K562 (cell line): ENCODE results near the gene OTULINL. TPM values are rescaled to one million over a fixed set of nuclear protein-coding genes. Genes with fewer than 3 reads are reported as not detected.
A peak's percentile ranks its signal among the peaks of the same experiment; 100 is the strongest.

ENCODE experiments used
- ATAC-seq: fragments of 200-7000 bp; cut with Tn5 transposase; 3 replicates; pipeline ENCODE4 v1.9.1; 2020; ENCODE audit warnings: moderate library complexity
- BruUV-seq: library from RNA; stranded (reverse); fragments of 400-500 nt; replicated peaks from 2 replicates; lab custom pipeline; 2021; lab: Mats Ljungman, UMichigan
- CTCF ChIA-PET: fragments of 300-600 bp; formaldehyde crosslinking; extraction: SDS; loops from one replicate; lab custom pipeline; 2021; ENCODE audit warnings: low intra/inter-chr PET ratio; lab: Yijun Ruan, JAX
- POLR2A ChIA-PET: fragments of 300-600, 350-650 bp; sonication (Branson Sonifier 250); formaldehyde crosslinking; extraction: SDS; loops from one replicate; lab custom pipeline; 2021; ENCODE audit warnings: antibody characterized with exemption, inconsistent platforms; lab: Yijun Ruan, JAX
- DNase-seq, 4 experiments: peaks; one replicate each; pipeline versions ENCODE4 v3.0.0 to v3.0.0-alpha.2; 2011 to 2018; ENCODE audit warnings: low spot score in 3 of 4, mixed read lengths in 3 of 4; ENCODE audit errors: extremely low read depth in 1 of 4
- FAIRE-seq: peaks from 2 replicates; lab custom pipeline; 2011; peaks lifted over from hg19 to GRCh38; lab: Jason Lieb, UNC
- H2AFZ ChIP-seq: 2 replicates; pipeline ENCODE4 v1.6.0; 2011; ENCODE audit warnings: low read depth, low read length, control low read depth, inconsistent platforms
- H3K27ac ChIP-seq: fragments of 200-600 bp; 3 replicates; pipeline ENCODE4 v1.8.0; 2011; ENCODE audit warnings: low read depth, mild to moderate bottlenecking, control low read depth, inconsistent platforms, low read length, moderate library complexity, mixed read lengths; ENCODE audit errors: extremely low read depth
- H3K27me3 ChIP-seq, 2 experiments: fragments of 300-600 bp in 1 of 2; 2 replicates in 1 of 2; 3 replicates in 1 of 2; pipeline versions ENCODE4 v1.6.0 to v1.8.0; 2011; ENCODE audit warnings: inconsistent platforms in 2 of 2, low read length in 2 of 2, mild to moderate bottlenecking in 1 of 2, mixed read lengths in 1 of 2, moderate library complexity in 1 of 2; ENCODE audit not compliant: control insufficient read depth in 2 of 2, insufficient read depth in 2 of 2
- H3K36me3 ChIP-seq: fragments of 300-600 bp; 3 replicates; pipeline ENCODE4 v1.8.0; 2011; ENCODE audit warnings: mild to moderate bottlenecking, low read length, inconsistent platforms; ENCODE audit not compliant: control insufficient read depth, insufficient read depth
- H3K4me1 ChIP-seq, 2 experiments: fragments of 200-600 bp in 1 of 2; replicated peaks in 1 of 2; 2 replicates in 1 of 2; 3 replicates in 1 of 2; pipeline versions ENCODE4 v1.5.1 to v1.8.0; 2011; ENCODE audit warnings: inconsistent platforms in 2 of 2, low read length in 2 of 2, mild to moderate bottlenecking in 1 of 2, mixed read lengths in 1 of 2, moderate library complexity in 1 of 2; ENCODE audit not compliant: control insufficient read depth in 2 of 2, insufficient read depth in 2 of 2
- H3K4me2 ChIP-seq: 2 replicates; pipeline ENCODE4 v1.6.1; 2011; ENCODE audit warnings: low read length, control low read depth, inconsistent platforms, mixed read lengths; ENCODE audit not compliant: insufficient read depth
- H3K4me3 ChIP-seq: fragments of 200-600 bp; sonication (generic), shearing (Covaris generic); 2 replicates; pipeline ENCODE4 v1.5.1; 2016; ENCODE audit warnings: control low read depth, inconsistent platforms
- H3K79me2 ChIP-seq: fragments of 200-600 bp; 3 replicates; pipeline ENCODE4 v1.8.0; 2011; ENCODE audit warnings: low read length, inconsistent platforms; ENCODE audit not compliant: control insufficient read depth, insufficient read depth
- H3K9ac ChIP-seq, 2 experiments: 2 replicates each; pipeline versions ENCODE4 v1.6.0 to v1.6.1; 2011; ENCODE audit warnings: low read depth in 2 of 2, low read length in 2 of 2, control low read depth in 1 of 2, inconsistent platforms in 1 of 2, mild to moderate bottlenecking in 1 of 2, mixed read lengths in 1 of 2; ENCODE audit not compliant: insufficient read depth in 1 of 2
- H3K9me1 ChIP-seq: one replicate; pipeline ENCODE4 v1.6.0; 2011; ENCODE audit warnings: inconsistent platforms, mild to moderate bottlenecking, low read length, moderate library complexity; ENCODE audit not compliant: control insufficient read depth, insufficient read depth
- H3K9me3 ChIP-seq: replicated peaks from 2 replicates; pipeline ENCODE4 v1.5.1; 2011; ENCODE audit warnings: low read depth, low read length, inconsistent platforms; ENCODE audit not compliant: control insufficient read depth, insufficient read depth
- H4K20me1 ChIP-seq: replicated peaks from 2 replicates; pipeline ENCODE4 v1.6.1; 2011; ENCODE audit warnings: low read length, inconsistent platforms, mixed read lengths; ENCODE audit not compliant: control insufficient read depth, insufficient read depth
- ARID1B ChIP-seq: fragments of 450-650 bp; IDR thresholded peaks from 2 replicates; pipeline ENCODE4 v1.6.1; 2016; ENCODE audit warnings: antibody characterized with exemption, mild to moderate bottlenecking, inconsistent platforms
- EHMT2 ChIP-seq: fragments of 450-650 bp; IDR thresholded peaks from 2 replicates; pipeline ENCODE4 v1.6.1; 2018; ENCODE audit warnings: antibody characterized with exemption
- HEY1 ChIP-seq: fragments of 250-450 bp; sonication (Bioruptor Pico); IDR thresholded peaks from 2 replicates; pipeline ENCODE4 v1.5.0; 2020; ENCODE audit warnings: mild to moderate bottlenecking, moderate library complexity, borderline replicate concordance
- HMBOX1 ChIP-seq: sonication (generic); IDR thresholded peaks from 2 replicates; pipeline ENCODE4 v1.6.1; 2016
- HMG20B ChIP-seq: fragments of 250-450 bp; sonication (Bioruptor Pico); IDR thresholded peaks from 2 replicates; pipeline ENCODE4 v1.5.0; 2021; ENCODE audit warnings: mild to moderate bottlenecking
- MECOM ChIP-seq: fragments of 250-450 bp; sonication (Bioruptor Pico); IDR thresholded peaks from 2 replicates; pipeline ENCODE4 v1.8.0; 2022; ENCODE audit warnings: inconsistent platforms
- NFYB ChIP-seq: IDR thresholded peaks from 2 replicates; pipeline ENCODE4 v1.6.1; 2011; ENCODE audit warnings: mild to moderate bottlenecking, moderate library complexity; ENCODE audit not compliant: insufficient read length; ENCODE audit errors: extremely low read depth
- PML ChIP-seq: IDR thresholded peaks from 2 replicates; pipeline ENCODE4 v1.6.1; 2012; ENCODE audit warnings: low read length, inconsistent platforms
- SNAPC5 ChIP-seq: fragments of 250-450 bp; sonication (Bioruptor Pico); IDR thresholded peaks from 2 replicates; pipeline ENCODE4 v1.8.0; 2021; ENCODE audit warnings: moderate library complexity, mild to moderate bottlenecking, inconsistent platforms
- SNIP1 ChIP-seq: fragments of 450-650 bp; IDR thresholded peaks from 2 replicates; pipeline ENCODE4 v1.7.1; 2017; ENCODE audit warnings: low read depth, mild to moderate bottlenecking
- TOE1 ChIP-seq, 2 experiments: fragments of 450-650 bp in 1 of 2; sonication (generic) in 1 of 2; formaldehyde crosslinking in 1 of 2; IDR thresholded peaks; 2 replicates each; pipeline versions ENCODE4 v1.7.1 to v1.8.0; 2016 to 2022; ENCODE audit warnings: borderline replicate concordance in 2 of 2, mild to moderate bottlenecking in 2 of 2, antibody characterized with exemption in 1 of 2, inconsistent platforms in 1 of 2, low read depth in 1 of 2, missing genetic modification reagents in 1 of 2, moderate library complexity in 1 of 2
- ZKSCAN8 ChIP-seq: fragments of 200-800 bp; sonication (Bioruptor generic); IDR thresholded peaks from 2 replicates; pipeline ENCODE4 v1.6.1; 2016; ENCODE audit warnings: missing genetic modification characterization, missing compliant biosample characterization
- ZNF174 ChIP-seq: fragments of 250-450 bp; sonication (Bioruptor Pico); IDR thresholded peaks from 2 replicates; pipeline ENCODE4 v1.4.0; 2020; ENCODE audit warnings: mild to moderate bottlenecking
- WGBS: fragments of 100-300 bp; shearing (Covaris generic); methylation state at CpG from one replicate; pipeline ENCODE4 v1.1.6; 2016; ENCODE audit warnings: low coverage, mixed read lengths; ENCODE audit not compliant: insufficient coverage; ENCODE audit errors: missing lambda C conversion rate; 5-methylcytosine and 5-hydroxymethylcytosine counted together
- in situ Hi-C: fragments of 300-500 bp; cut with MboI; formaldehyde crosslinking; loops from 4 replicates; pipeline ENCODE4 v1.15.0; 2018; ENCODE audit warnings: inconsistent platforms, mixed read lengths
- intact Hi-C: fragments of 100-400 bp; cut with micrococcal nuclease; formaldehyde crosslinking; loops from 2 replicates; pipeline ENCODE4 v1.14.2; 2022
- polyA plus RNA-seq, 8 experiments: library from polyadenylated mRNA; depleted of rRNA in 4 of 8; stranded (reverse) in 5 of 8; unstranded in 3 of 8; fragments of >200 nt; fragmentation: Nextera tagmentation in 2 of 8; fragmentation: Illumina TruSeq in 1 of 8; extraction: Ambion mirVana in 2 of 8; extraction: Trizol in 1 of 8; gene quantifications; 2 replicates each; pipeline versions ENCODE4 v1.2.1 to v1.2.3, GENCODE V29; 2011 to 2014; ENCODE audit warnings: inconsistent platforms in 1 of 8, missing spikeins in 1 of 8
- total RNA-seq, 7 experiments: library from RNA; depleted of rRNA in 6 of 7; stranded (reverse); fragments of >200 nt in 6 of 7; fragmentation: Illumina TruSeq in 2 of 7; extraction: Trizol in 2 of 7; gene quantifications; 2 replicates each; pipeline versions ENCODE4 v1.2.1 to v1.2.3, GENCODE V29; 2011 to 2021; ENCODE audit warnings: low replicate concordance in 1 of 7

OTULINL gene
- total and polyA plus RNA-seq, 9 of the 15 experiments (the other 6 are each of a cell fraction or from before 2014, with no cell fraction given) = 0.13 to 0.18 TPM; not detected in 7

DNA sequence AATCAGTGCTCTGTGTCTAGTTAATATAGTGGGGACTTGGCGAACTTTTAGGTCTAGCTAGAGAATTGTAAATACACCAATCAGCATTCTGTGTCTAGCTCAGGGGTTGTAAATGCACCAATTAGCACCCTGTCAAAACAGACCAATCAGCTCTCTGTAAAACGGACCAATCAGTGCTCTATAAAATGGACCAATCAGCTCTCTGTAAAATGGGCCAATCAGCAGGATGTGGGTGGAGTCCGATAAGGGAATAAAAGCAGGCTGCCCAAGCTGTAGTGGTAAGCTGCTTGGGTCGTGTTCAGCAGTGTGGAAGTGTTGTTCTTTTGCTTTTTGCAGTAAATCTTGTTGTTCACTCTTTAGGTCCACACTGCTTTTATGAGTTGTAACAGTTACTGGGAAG lies 3.6 kb upstream of the OTULINL start:
- in situ Hi-C loops (no loop called here), intact Hi-C loops (no loop called here)
- BruUV-seq = no TSS peak
- Histone ChIP-seq H3K9ac (no peak overlapping the region), H2AFZ (no peak overlapping the region), H3K27ac (no peak overlapping the region), H3K27me3 (peaks cover 5 to 20% of the 10 kb centered on the region in 2 experiments; a peak in 3 of 5 replicates), H3K4me2 (no peak overlapping the region), H3K9me3 (no peaks in the 10 kb centered on the region; the same call in 1 of the 2 replicates), H3K4me3 (no peak overlapping the region), H3K79me2 (no peaks in the 10 kb centered on the region), H4K20me1 (no peaks in the 10 kb centered on the region), H3K9me1 (no peaks in the 10 kb centered on the region), H3K4me1 (peaks cover 0 to 19% of the 10 kb centered on the region in 2 experiments; a peak in 2 of 5 replicates), H3K36me3 (no peaks in the 10 kb centered on the region)
- POLR2A ChIA-PET = interaction anchor here (0.6 to 1.3 kb wide), 4 partner anchors 10 to 457 kb away, joined by 3 to 4 read pairs (median 4); no protein-coding TSS in a partner anchor
- DNase-seq (peak in 1 of 4 experiments; percentile 20), FAIRE-seq (no peak), ATAC-seq (no peak)
- CTCF ChIA-PET = no interaction called here
- WGBS = 0% methylated on average over 4 of the region's 4 CpGs
- TF ChIP-seq MECOM (CRISPR knock-in tag) (no peak), NFYB (peak; percentile 70), HEY1 (CRISPR knock-in tag) (no peak), SNAPC5 (CRISPR knock-in tag) (no peak)

GRCh38 chr5:14579246-14579645 lies 2.3 kb upstream of the OTULINL start:
- H3K4me1 ChIP-seq = peaks cover 0 to 19% of the 10 kb centered on the region in 2 experiments; a peak in 2 of 5 replicates
- no peak overlapping the region for H3K4me3 ChIP-seq
- no peaks in the 10 kb centered on the region for H3K9me1 ChIP-seq
- H3K27ac ChIP-seq = no peak overlapping the region
- no peak overlapping the region for H2AFZ ChIP-seq
- H3K9me3 ChIP-seq = no peaks in the 10 kb centered on the region; the same call in 1 of the 2 replicates
- intact Hi-C loops (no loop called here), in situ Hi-C loops (no loop called here)
- ChIA-PET CTCF (no interaction called here), POLR2A (no interaction called here)
- DNase-seq = no peak
- H3K4me2 ChIP-seq = no peak overlapping the region
- no peaks in the 10 kb centered on the region for H4K20me1 ChIP-seq
- H3K27me3 ChIP-seq = peaks cover 9 to 23% of the 10 kb centered on the region in 2 experiments; a peak in 4 of 5 replicates
- H3K36me3 ChIP-seq = no peaks in the 10 kb centered on the region
- 3% methylated on average over 7 of the region's 7 CpGs for WGBS
- no peak overlapping the region for H3K9ac ChIP-seq
- H3K79me2 ChIP-seq = no peaks in the 10 kb centered on the region
- no TSS peak for BruUV-seq
- no peak for ATAC-seq
- FAIRE-seq = no peak
- TF ChIP-seq HMG20B (CRISPR knock-in tag) (no peak), TOE1 (IDR thresholded peaks at IDR 0.05; ENCODE audit: borderline replicate concordance) (no peak), TOE1 (CRISPR knock-in tag; IDR thresholded peaks at IDR 0.05; ENCODE audit: borderline replicate concordance, low read depth) (no peak), HMBOX1 (no peak), PML (no peak), ARID1B (no peak), ZNF174 (CRISPR knock-in tag) (no peak), SNIP1 (no peak), ZKSCAN8 (CRISPR knock-in tag) (no peak), EHMT2 (no peak)
